GM18511 (cell line): ENCODE data around the gene FNDC8.
A peak's percentile ranks its signal among the peaks of the same experiment; 100 is the strongest.
"Not testable (repeated sequence)": the region's sequence is repeated elsewhere in the genome, so short reads cannot be mapped to it uniquely, and the experiment has no call there.

ENCODE experiments used
- ATAC-seq: cut with Tn5 transposase; IDR thresholded peaks from one replicate; pipeline ENCODE4 v1.9.1; 2021; ENCODE audit warnings: mild to moderate bottlenecking, moderate library complexity; ENCODE audit not compliant: unreplicated experiment

FNDC8 gene

GRCh38 chr17:35121315-35121714, at the start of gene FNDC8:
Gene FNDC8, plus strand, starts transcription at chr17:35121615. Its CDS starts 79 bp downstream, at chr17:35121694.
- ATAC-seq = no peak

- no peak for ATAC-seq
These were observed 48.1 kb upstream of the FNDC8 start for GRCh38 chr17:35073183-35073790.

DNA sequence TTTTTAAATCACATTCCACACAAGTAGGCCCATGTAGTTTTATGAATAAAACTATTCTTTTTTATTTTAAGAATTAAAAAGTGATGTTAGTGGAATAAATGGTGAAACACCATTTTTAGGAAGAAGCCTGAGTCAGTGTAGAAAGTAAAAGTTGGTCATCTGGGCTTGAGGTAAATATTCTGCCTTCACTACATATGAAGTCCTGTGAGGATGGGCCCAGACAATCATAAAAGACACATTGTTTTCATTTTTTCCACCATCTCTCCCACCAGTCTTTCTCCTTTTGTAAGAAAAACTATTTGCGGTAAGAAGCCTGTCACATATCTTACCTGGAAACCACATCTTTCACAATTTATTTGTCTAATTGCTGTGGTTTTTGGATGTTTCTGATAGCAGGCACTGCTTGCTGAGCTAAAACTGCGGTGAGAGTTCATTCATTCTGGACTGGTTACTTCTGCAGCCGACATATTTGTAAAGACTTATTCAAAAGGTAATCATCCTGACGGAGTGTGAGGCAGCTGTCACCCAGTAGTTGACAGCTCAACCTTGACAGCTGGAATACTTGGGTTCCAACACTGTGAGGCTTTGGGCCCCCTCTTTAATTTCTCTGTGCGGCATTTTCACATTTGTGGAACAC, 47.3 kb upstream of the FNDC8 start:
- ATAC-seq = no peak

DNA sequence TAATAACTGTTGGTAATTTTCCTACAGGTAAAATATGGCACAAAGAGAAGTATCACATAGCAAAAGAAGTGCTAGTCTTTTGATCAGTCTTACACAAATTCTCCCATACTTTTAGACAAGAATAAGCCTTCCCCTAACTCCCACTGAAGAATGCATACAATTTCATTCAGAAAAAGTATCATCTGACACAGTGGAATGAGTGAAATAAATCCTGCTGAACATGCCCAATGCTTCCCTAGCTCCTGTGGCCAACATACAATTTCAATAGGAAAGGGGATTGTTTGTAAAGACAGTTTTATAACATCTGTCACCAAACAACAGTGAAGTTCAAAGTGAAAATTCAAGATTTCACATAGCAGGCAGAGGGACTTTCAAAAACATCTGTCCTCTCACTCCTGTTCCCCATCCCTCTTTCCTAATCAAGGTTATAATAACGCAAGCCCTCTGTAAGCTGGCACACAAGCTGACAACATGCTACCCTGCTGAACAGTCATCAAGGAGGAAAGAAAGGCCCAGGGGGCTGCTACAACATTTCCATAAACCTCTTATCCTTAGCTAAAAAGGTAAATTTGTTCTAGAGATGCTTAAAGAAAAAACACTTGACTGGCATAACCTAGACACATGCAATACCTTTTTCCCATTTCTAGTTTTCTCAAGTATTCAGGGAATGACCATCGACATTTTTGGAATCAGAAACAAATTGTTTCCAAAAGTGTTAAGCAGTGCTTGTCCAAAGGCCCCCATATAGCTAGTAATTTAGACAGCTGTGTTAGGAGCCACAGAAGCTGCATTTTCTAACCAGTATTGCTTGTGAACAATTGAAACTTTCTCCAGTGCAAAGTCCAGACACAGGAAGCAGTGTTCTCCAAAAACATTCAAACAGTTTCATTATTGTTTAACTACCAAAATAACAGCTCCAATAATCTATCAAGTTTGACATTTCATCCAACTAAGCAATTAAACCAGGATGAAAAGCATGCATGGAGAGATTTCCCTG, 46.4 kb upstream of the FNDC8 start:
- ATAC-seq = no peak

- no peak for ATAC-seq
These were observed 44.5 kb upstream of the FNDC8 start for GRCh38 chr17:35076874-35077273.

DNA sequence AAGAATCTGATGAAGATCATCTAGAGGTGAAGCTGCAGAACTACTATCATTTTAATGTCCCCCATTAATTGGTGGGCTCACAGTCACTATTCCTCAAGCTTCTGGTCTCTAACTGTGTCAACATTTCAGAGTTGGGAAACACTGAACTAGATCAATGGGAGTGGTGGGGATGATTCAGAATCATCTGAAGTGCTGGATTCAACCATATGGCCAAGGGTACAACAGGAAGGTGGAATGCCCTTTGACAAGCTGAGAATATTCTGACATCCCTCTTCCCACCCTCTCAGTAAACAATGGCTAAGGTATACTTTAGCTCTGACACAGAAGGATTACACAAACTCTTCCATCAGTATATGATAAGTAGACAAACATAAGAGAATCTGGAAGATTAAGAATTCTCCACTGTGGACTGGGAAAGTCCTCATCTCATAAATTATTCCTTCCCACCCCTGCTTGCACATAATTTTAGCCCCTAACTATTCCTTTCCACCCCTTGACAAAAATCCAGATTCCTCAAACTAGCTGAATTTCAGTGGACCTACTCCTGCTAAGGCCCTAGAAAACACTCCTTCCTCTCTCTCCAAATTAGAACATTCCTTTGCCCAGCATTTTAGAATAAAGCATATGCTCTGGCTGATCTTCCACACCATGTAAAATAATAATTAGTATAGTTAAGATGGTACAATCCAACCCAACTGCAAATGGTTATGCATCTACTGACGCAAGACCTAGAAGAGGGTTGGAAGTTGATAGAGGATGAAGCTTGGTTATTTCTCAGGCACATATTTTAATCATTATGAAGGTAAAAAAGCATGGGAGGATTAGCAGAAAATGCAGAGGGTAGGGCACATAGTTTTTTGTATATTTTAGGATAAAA, 41.6 kb upstream of the FNDC8 start:
- no peak for ATAC-seq

- peak; percentile 64 for ATAC-seq
These were observed 40.9 kb upstream of the FNDC8 start for GRCh38 chr17:35080536-35080935.

GRCh38 chr17:35081638-35082037, 39.8 kb upstream of the FNDC8 start:
- ATAC-seq = no peak

DNA sequence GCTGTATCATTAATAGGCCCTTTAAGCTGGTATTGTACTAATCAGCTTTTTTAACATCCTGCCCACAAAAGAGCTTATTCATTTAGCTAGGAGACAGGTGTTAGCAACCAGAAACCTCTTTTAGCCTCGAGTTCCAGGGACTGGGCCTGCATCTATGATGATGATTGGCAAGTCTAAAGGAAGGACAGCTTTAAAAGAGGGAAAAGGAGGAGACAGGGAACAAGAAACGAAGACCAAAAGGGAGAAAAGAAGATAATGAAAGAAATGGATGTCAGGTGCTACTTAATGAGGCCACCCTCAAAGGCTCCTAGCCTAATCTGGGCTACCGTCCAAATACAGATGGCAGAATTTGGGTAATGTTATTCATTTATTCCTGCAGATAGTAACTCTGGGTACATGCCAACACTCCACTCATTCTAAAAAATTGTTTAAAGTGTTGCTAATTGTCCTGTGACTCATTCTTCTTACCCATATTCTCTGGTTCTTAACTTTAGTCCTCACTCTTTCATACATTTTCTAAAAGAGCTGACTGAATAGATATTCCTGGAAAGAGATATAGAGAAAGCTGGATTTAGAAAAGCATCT, 39.2 kb upstream of the FNDC8 start:
- no peak for ATAC-seq

DNA sequence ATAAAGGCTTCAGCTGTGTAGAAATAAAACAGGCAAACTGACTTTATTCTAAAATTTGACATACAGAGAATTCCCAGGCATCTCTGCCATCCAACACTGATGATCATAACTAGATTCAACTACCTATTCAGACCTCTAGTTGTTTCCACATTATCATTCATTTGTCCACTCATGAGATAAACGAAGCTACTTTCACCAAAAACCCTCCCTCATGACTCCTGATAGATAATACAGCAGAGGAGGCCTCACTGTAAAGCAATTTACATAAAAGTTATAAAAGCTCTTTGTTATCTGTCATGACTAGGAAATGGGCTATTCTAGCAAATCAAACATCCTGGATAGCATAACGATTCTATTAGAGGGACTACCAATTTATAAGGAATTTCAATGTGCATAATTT, 38.3 kb upstream of the FNDC8 start:
- ATAC-seq = no peak

GRCh38 chr17:35084987-35085386, 36.4 kb upstream of the FNDC8 start:
- ATAC-seq = no peak

DNA sequence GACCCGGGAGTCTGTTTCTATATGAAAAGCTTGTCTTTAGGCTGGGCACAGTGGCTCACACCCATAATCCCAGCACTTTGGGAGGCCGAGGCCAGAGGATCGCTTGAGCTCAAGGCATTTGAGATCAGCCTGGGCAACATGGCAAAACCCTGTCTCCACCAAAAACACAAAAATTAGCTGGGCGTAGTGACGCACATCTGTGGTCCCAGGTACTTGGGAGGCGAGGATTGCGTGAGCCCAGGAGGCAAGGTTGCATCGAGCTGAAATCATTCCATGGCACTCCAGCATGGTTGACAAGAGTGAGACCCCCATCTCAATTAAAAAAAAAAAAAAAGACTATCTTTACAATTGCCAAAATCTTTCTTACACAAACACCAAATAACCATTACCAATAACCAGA, 35.3 kb upstream of the FNDC8 start:
- ATAC-seq = no peak

DNA sequence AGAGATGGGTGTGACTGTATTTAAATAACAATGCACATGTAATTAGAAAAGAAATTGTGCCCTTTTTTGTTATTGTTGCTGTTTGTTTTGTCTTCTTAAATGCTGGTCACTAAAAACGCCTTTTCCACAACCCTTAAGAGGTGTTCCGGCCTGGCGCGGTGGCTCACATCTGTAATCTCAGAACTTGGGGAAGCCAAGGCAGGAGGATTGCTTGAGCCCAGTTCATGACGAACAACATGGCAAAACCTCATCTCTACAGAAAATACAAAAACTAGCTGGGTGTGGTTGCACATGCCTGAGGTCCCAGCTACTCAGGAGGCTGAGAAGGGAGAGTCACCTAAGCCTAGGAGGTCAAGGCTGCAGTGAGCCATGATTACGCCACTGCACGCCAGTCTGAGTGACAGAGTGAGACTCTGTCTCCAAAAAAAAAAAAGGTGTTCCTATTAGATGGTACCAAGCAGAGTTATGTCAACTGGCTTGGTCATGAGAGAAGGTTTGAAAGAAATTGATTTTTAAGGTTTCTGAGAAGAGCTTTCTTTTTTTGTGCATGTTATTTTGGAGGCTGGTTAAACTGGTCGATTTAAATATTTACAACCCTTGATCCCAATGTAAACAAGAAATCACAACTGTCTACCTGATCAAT, 34.4 kb upstream of the FNDC8 start:
- no peak for ATAC-seq

DNA sequence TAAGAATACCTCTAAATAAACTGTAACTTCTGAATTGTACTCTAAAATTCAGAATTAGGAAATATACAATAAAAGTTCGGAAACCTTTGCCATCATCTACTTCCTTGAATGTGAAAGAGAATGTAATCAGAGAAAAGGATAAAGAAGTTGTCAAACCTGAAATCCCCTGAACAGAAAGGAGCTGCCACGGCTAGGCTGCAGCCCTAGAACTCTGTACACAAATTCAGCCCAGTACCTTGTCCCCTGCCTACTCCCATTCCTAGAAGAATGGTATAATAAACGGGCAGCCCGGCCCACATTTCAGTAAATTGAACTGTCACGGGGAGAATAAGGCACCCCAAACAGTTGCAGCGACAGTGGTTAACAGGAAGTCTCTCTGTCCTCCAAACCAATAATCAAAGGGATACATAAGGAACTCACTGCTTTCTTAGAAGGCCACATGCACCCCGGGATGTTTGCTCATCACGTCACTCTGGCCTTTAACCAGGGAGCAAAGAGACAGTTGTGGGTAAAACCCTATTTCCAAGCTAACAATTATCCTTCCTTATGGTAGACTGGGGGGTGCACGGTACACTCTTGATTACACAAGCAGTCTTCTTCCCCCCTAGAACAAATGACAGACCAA, 33.6 kb upstream of the FNDC8 start:
- no peak for ATAC-seq

DNA sequence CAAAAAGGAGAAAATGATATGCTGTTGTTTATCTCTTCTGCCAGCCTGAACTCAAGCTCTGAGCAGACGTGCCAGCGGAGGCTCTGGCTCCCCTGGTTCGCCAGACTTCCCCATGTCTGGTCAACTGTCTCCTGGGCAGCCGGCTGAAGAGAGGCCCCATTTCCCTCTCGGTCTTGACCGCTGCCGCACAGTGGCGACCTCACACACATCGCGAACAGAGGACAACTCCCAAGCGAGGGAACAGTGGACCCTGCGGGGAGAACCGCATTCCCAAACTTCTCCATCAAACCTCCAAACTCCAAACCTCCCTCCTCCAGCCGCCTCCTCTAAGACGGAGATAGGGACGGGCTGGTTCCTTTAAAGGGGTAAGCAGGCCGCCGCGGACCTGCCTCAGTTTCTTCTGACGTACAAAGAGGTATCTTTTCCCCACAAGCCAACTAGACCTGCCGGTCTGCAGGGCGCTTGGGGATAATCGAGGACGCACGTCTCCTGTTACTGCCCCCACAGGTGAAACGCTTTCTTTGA, 33.0 kb upstream of the FNDC8 start:
- no peak for ATAC-seq

DNA sequence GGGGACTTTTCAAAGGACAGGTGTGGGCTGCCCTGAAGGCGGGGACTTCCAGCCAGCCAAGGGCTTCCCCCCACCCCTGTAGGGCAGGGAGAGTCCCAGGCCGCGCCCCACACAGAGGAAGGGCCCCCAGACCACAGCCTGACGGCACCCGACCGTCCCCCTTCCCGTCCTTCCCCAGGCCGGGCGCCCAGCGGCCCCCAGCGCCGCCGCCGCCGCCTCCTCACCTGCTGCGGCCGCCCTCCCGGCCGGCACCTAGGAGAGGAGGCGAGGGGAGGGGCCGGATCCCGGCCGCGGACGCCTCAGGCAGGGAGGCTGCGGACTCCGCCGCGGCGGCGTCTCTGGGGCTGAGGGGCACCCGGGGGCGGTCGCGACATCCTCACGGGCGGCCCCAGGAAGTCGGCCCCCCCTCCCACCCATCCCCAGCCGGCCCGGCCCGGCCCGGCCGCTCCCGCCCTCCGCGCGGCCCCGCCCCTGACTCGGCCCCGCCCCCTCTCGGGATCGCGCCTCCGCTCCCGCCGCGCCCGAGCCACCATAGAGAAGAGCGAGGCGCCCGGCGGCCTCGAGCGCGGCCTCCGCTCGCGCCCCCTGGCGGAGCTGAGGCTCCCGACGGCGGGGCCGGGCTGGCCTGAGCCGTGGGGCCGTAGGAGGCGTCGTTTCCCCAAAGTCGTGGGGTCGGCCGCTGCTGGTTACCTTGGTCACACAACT, 32.4 kb upstream of the FNDC8 start:
- peak; percentile 78 for ATAC-seq

GRCh38 chr17:35089586-35090296, 31.7 kb upstream of the FNDC8 start:
- peak; percentile 29 for ATAC-seq

DNA sequence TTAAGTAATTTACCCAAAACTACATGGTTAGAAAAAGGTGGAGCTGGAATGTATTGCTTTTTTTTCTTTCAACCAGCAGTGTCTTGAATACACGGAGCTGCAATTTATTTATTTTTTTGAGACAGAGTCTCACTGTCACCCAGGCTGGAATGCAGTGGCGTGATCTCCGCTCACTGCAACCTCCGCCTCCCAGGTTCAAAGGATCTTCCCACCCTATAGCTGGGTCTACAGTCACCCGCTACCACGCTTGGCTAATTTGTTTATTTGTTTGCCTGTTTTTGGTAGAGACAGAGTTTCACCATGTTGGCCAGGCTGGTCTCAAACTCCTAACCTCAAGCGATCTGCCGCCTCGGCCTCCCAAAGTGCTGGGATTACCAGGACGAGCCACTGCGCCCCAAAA, 30.7 kb upstream of the FNDC8 start:
- ATAC-seq = not testable (repeated sequence)
